Measurements from ENCODE around the gene STPG4.
A peak's percentile ranks its signal among the peaks of the same experiment; 100 is the strongest.

STPG4 gene

GRCh38 chr2:47067788-47068407 lies 87.2 kb downstream of the STPG4 start:
- peak overlapping the region; percentile 32 for H3K9ac ChIP-seq (ENCODE audit: low read depth, low read length, poor library complexity)
- no peak overlapping the region for H3K27ac ChIP-seq (replicated peaks; ENCODE audit: low read length)
- H3K36me3 ChIP-seq (replicated peaks in 1 of 2; ENCODE audit: control insufficient read depth in 2 of 2, insufficient read depth in 2 of 2, low read length in 2 of 2): peaks cover 0 to 2% of the 10 kb centered on the region in 2 donors
- H3K4ac ChIP-seq (ENCODE audit: low read length): peak overlapping the region; percentile 19
- DNase-seq (ENCODE audit: low spot score): no peak
- peak overlapping the region; percentile 56 for H2BK15ac ChIP-seq (ENCODE audit: low read length)
- H3K9me3 ChIP-seq (replicated peaks in 1 of 2; ENCODE audit: control insufficient read depth in 2 of 2, insufficient read depth in 1 of 2, low read depth in 1 of 2, low read length in 2 of 2): no peaks in the 10 kb centered on the region
- H3K79me1 ChIP-seq (ENCODE audit: low read depth, low read length): no peaks in the 10 kb centered on the region
- H4K91ac ChIP-seq (ENCODE audit: low read depth, low read length, poor library complexity): no peak overlapping the region
- no peak overlapping the region for H3K4me3 ChIP-seq (ENCODE audit: low read length in 2 of 2)
- no peak overlapping the region for H4K8ac ChIP-seq (ENCODE audit: low read depth, low read length)
- H2AFZ ChIP-seq (ENCODE audit: low read length): no peak overlapping the region
- H3K23ac ChIP-seq (ENCODE audit: low read depth, low read length, poor library complexity): peak overlapping the region; percentile 40
- no peak overlapping the region for H3K4me2 ChIP-seq (ENCODE audit: insufficient read depth, low read length, poor library complexity, severe bottlenecking)
- H3K14ac ChIP-seq (ENCODE audit: low read length): peak overlapping the region; percentile 91
- peak overlapping the region; percentile 69 for H2BK12ac ChIP-seq (ENCODE audit: low read length)
- peak overlapping the region; percentile 80 for H2AK5ac ChIP-seq (ENCODE audit: low read depth, low read length)
- H3K4me1 ChIP-seq (ENCODE audit: control insufficient read depth in 2 of 2, insufficient read depth in 1 of 2, low read depth in 1 of 2, low read length in 2 of 2): peaks cover 25 to 38% of the 10 kb centered on the region in 2 donors
- no CpG with 5 or more reads among the region's 14 CpGs for WGBS, 2 donors (ENCODE audit: extremely low coverage in 2 of 2, insufficient read length in 2 of 2, insufficient replicate concordance in 1 of 2)
- peak overlapping the region; percentile 77 for H3K18ac ChIP-seq (ENCODE audit: low read length)
- H3K27me3 ChIP-seq (ENCODE audit: control insufficient read depth in 3 of 3, insufficient read depth in 3 of 3, low read depth in 1 of 3, low read length in 3 of 3): no peaks in the 10 kb centered on the region
- H2BK120ac ChIP-seq (ENCODE audit: low read depth, low read length): peak overlapping the region; percentile 75
- peak overlapping the region; percentile 91 for H2BK5ac ChIP-seq (ENCODE audit: low read length)

- no peak overlapping the region for H2AFZ ChIP-seq (ENCODE audit: low read length)
- peaks cover 0 to 4% of the 10 kb centered on the region in 2 donors for H3K36me3 ChIP-seq (replicated peaks in 1 of 2; ENCODE audit: control insufficient read depth in 2 of 2, insufficient read depth in 2 of 2, low read length in 2 of 2)
- WGBS, 2 donors (ENCODE audit: extremely low coverage in 2 of 2, insufficient read length in 2 of 2, insufficient replicate concordance in 1 of 2): no CpG with 5 or more reads among the region's 4 CpGs
- H2BK12ac ChIP-seq (ENCODE audit: low read length): no peak overlapping the region
- H3K18ac ChIP-seq (ENCODE audit: low read length): peak overlapping the region; percentile 61
- DNase-seq (ENCODE audit: low spot score): no peak
- no peak overlapping the region for H4K8ac ChIP-seq (ENCODE audit: low read depth, low read length)
- no peaks in the 10 kb centered on the region for H3K9me3 ChIP-seq (replicated peaks in 1 of 2; ENCODE audit: control insufficient read depth in 2 of 2, insufficient read depth in 1 of 2, low read depth in 1 of 2, low read length in 2 of 2)
- no peaks in the 10 kb centered on the region for H3K79me1 ChIP-seq (ENCODE audit: low read depth, low read length)
- no peak overlapping the region for H3K14ac ChIP-seq (ENCODE audit: low read length)
- H3K4me1 ChIP-seq (ENCODE audit: control insufficient read depth in 2 of 2, insufficient read depth in 1 of 2, low read depth in 1 of 2, low read length in 2 of 2): peaks cover 27 to 34% of the 10 kb centered on the region in 2 donors
- no peak overlapping the region for H3K9ac ChIP-seq (ENCODE audit: low read depth, low read length, poor library complexity)
- H2BK15ac ChIP-seq (ENCODE audit: low read length): no peak overlapping the region
- no peak overlapping the region for H3K27ac ChIP-seq (replicated peaks; ENCODE audit: low read length)
- H2AK5ac ChIP-seq (ENCODE audit: low read depth, low read length): peak overlapping the region; percentile 4
- no peak overlapping the region for H3K4ac ChIP-seq (ENCODE audit: low read length)
- no peak overlapping the region for H3K4me2 ChIP-seq (ENCODE audit: insufficient read depth, low read length, poor library complexity, severe bottlenecking)
- H3K23ac ChIP-seq (ENCODE audit: low read depth, low read length, poor library complexity): no peak overlapping the region
- H3K27me3 ChIP-seq (ENCODE audit: control insufficient read depth in 3 of 3, insufficient read depth in 3 of 3, low read depth in 1 of 3, low read length in 3 of 3): no peaks in the 10 kb centered on the region
- no peak overlapping the region for H3K4me3 ChIP-seq (ENCODE audit: low read length in 2 of 2)
- no peak overlapping the region for H4K91ac ChIP-seq (ENCODE audit: low read depth, low read length, poor library complexity)
- no peak overlapping the region for H2BK5ac ChIP-seq (ENCODE audit: low read length)
- no peak overlapping the region for H2BK120ac ChIP-seq (ENCODE audit: low read depth, low read length)
Observed at GRCh38 chr2:47065771-47066380, 89.2 kb downstream of the STPG4 start.

GRCh38 chr2:47065343-47065742 lies 89.8 kb downstream of the STPG4 start:
- Histone ChIP-seq H3K79me1 (ENCODE audit: low read depth, low read length) (peaks cover 2% of the 10 kb centered on the region), H3K4me1 (ENCODE audit: control insufficient read depth in 2 of 2, insufficient read depth in 1 of 2, low read depth in 1 of 2, low read length in 2 of 2) (peaks cover 27 to 29% of the 10 kb centered on the region in 2 donors)

GRCh38 chr2:47064106-47064505 lies 91.0 kb downstream of the STPG4 start:
- H3K4me1 ChIP-seq (ENCODE audit: control insufficient read depth in 2 of 2, insufficient read depth in 1 of 2, low read depth in 1 of 2, low read length in 2 of 2): peaks cover 18 to 23% of the 10 kb centered on the region in 2 donors
- peaks cover 2% of the 10 kb centered on the region for H3K79me1 ChIP-seq (ENCODE audit: low read depth, low read length)
- H3K36me3 ChIP-seq (replicated peaks in 1 of 2; ENCODE audit: control insufficient read depth in 2 of 2, insufficient read depth in 2 of 2, low read length in 2 of 2): peaks cover 0 to 6% of the 10 kb centered on the region in 2 donors
- no peak overlapping the region for H2AFZ ChIP-seq (ENCODE audit: low read length)
- H3K9ac ChIP-seq (ENCODE audit: low read depth, low read length, poor library complexity): peak overlapping the region; percentile 47
- H2BK12ac ChIP-seq (ENCODE audit: low read length): no peak overlapping the region
- H3K27ac ChIP-seq (replicated peaks; ENCODE audit: low read length): no peak overlapping the region
- no CpG with 5 or more reads among the region's 5 CpGs for WGBS, 2 donors (ENCODE audit: extremely low coverage in 2 of 2, insufficient read length in 2 of 2, insufficient replicate concordance in 1 of 2)
- H3K27me3 ChIP-seq (ENCODE audit: control insufficient read depth in 3 of 3, insufficient read depth in 3 of 3, low read depth in 1 of 3, low read length in 3 of 3): no peaks in the 10 kb centered on the region
- H3K18ac ChIP-seq (ENCODE audit: low read length): no peak overlapping the region
- no peak overlapping the region for H3K23ac ChIP-seq (ENCODE audit: low read depth, low read length, poor library complexity)
- H4K8ac ChIP-seq (ENCODE audit: low read depth, low read length): no peak overlapping the region
- no peak for DNase-seq (ENCODE audit: low spot score)
- H3K4me3 ChIP-seq (ENCODE audit: low read length in 2 of 2): no peak overlapping the region
- H3K14ac ChIP-seq (ENCODE audit: low read length): no peak overlapping the region
- H3K4ac ChIP-seq (ENCODE audit: low read length): no peak overlapping the region
- H4K91ac ChIP-seq (ENCODE audit: low read depth, low read length, poor library complexity): no peak overlapping the region
- H3K9me3 ChIP-seq (replicated peaks in 1 of 2; ENCODE audit: control insufficient read depth in 2 of 2, insufficient read depth in 1 of 2, low read depth in 1 of 2, low read length in 2 of 2): no peaks in the 10 kb centered on the region
- no peak overlapping the region for H2BK5ac ChIP-seq (ENCODE audit: low read length)
- H3K4me2 ChIP-seq (ENCODE audit: insufficient read depth, low read length, poor library complexity, severe bottlenecking): no peak overlapping the region
- no peak overlapping the region for H2BK120ac ChIP-seq (ENCODE audit: low read depth, low read length)
- H2AK5ac ChIP-seq (ENCODE audit: low read depth, low read length): no peak overlapping the region
- no peak overlapping the region for H2BK15ac ChIP-seq (ENCODE audit: low read length)

More at GRCh38 chr2:47065343-47065742, 89.8 kb downstream of the STPG4 start:
- peaks cover 0 to 4% of the 10 kb centered on the region in 2 donors for H3K36me3 ChIP-seq (replicated peaks in 1 of 2; ENCODE audit: control insufficient read depth in 2 of 2, insufficient read depth in 2 of 2, low read length in 2 of 2)
- H2BK12ac ChIP-seq (ENCODE audit: low read length): no peak overlapping the region
- H2BK5ac ChIP-seq (ENCODE audit: low read length): no peak overlapping the region
- no peak overlapping the region for H2BK15ac ChIP-seq (ENCODE audit: low read length)
- H4K91ac ChIP-seq (ENCODE audit: low read depth, low read length, poor library complexity): no peak overlapping the region
- no peak overlapping the region for H2AFZ ChIP-seq (ENCODE audit: low read length)
- H3K18ac ChIP-seq (ENCODE audit: low read length): no peak overlapping the region
- no peak overlapping the region for H3K4me3 ChIP-seq (ENCODE audit: low read length in 2 of 2)
- DNase-seq (ENCODE audit: low spot score): no peak
- no CpG with 5 or more reads among the region's 3 CpGs for WGBS, 2 donors (ENCODE audit: extremely low coverage in 2 of 2, insufficient read length in 2 of 2, insufficient replicate concordance in 1 of 2)
- H3K4me2 ChIP-seq (ENCODE audit: insufficient read depth, low read length, poor library complexity, severe bottlenecking): no peak overlapping the region
- no peak overlapping the region for H3K14ac ChIP-seq (ENCODE audit: low read length)
- no peak overlapping the region for H3K4ac ChIP-seq (ENCODE audit: low read length)
- H2BK120ac ChIP-seq (ENCODE audit: low read depth, low read length): no peak overlapping the region
- H3K27me3 ChIP-seq (ENCODE audit: control insufficient read depth in 3 of 3, insufficient read depth in 3 of 3, low read depth in 1 of 3, low read length in 3 of 3): no peaks in the 10 kb centered on the region
- H3K23ac ChIP-seq (ENCODE audit: low read depth, low read length, poor library complexity): no peak overlapping the region
- H3K9ac ChIP-seq (ENCODE audit: low read depth, low read length, poor library complexity): no peak overlapping the region
- no peak overlapping the region for H3K27ac ChIP-seq (replicated peaks; ENCODE audit: low read length)
- H2AK5ac ChIP-seq (ENCODE audit: low read depth, low read length): no peak overlapping the region
- H4K8ac ChIP-seq (ENCODE audit: low read depth, low read length): no peak overlapping the region
- H3K9me3 ChIP-seq (replicated peaks in 1 of 2; ENCODE audit: control insufficient read depth in 2 of 2, insufficient read depth in 1 of 2, low read depth in 1 of 2, low read length in 2 of 2): no peaks in the 10 kb centered on the region
